ENCODE measurements around the gene COQ10A. TPM values are rescaled to one million over a fixed set of nuclear protein-coding genes. Genes with fewer than 3 reads are reported as not detected.

COQ10A gene
- polyA plus RNA-seq, 1 donor (not counting 4 experiments of a cell fraction or from before 2014, with no cell fraction given), result 11.6 TPM

GRCh38 chr12:56220611-56221231, 46.0 kb upstream of the COQ10A start:
- Histone ChIP-seq H2AFZ (ENCODE audit: control insufficient read depth, low read length) (peak overlapping the region; percentile 94), H3K9me3 (ENCODE audit: control insufficient read depth, low read depth, low read length) (no peaks in the 10 kb centered on the region), H3K36me3 (ENCODE audit: control insufficient read depth in 2 of 2, extremely low read depth in 1 of 2, insufficient read depth in 2 of 2, low read length in 2 of 2) (peaks cover 4 to 7% of the 10 kb centered on the region in 2 experiments), H3K9me1 (ENCODE audit: control insufficient read depth, extremely low read depth, insufficient read depth, low read length) (no peaks in the 10 kb centered on the region), H3K4me3 (ENCODE audit: control insufficient read depth in 2 of 3, extremely low read depth in 1 of 3, insufficient read depth in 2 of 3, low read depth in 1 of 3, low read length in 3 of 3) (peak overlapping the region; percentile 89 to 98 (median 94)), H3K9ac (ENCODE audit: control insufficient read depth, extremely low read depth, insufficient read depth, low read length) (peak overlapping the region; percentile 92), H3K4me1 (ENCODE audit: control insufficient read depth, extremely low read depth, insufficient read depth, low read length) (peaks cover 24% of the 10 kb centered on the region), H4K20me1 (ENCODE audit: control insufficient read depth, extremely low read depth, insufficient read depth, low read length) (no peaks in the 10 kb centered on the region), H3K4me2 (ENCODE audit: control insufficient read depth, extremely low read depth, insufficient read depth, low read depth, low read length) (peak overlapping the region; percentile 98), H3K27ac (ENCODE audit: control insufficient read depth, insufficient read depth, low read length) (peak overlapping the region; percentile 84), H3K27me3 (ENCODE audit: control insufficient read depth, extremely low read depth, insufficient read depth, low read length) (no peaks in the 10 kb centered on the region), H3K79me2 (ENCODE audit: control insufficient read depth, insufficient read depth, low read length) (peaks cover 32% of the 10 kb centered on the region)
- dilution Hi-C loops (cut with MboI; ENCODE audit: extremely low pct_ligation_motif_present, low sequenced_read_pairs), result no loop called here
- no peak for FAIRE-seq
- DNase-seq (ENCODE audit: low read depth, low spot score), result no peak
- no peak for TF ChIP-seq EZH2 (IDR thresholded peaks at IDR 0.05; ENCODE audit: low read length)
- TF ChIP-seq CTCF (optimal IDR thresholded peaks at IDR 0.05 in 1 of 3, IDR thresholded peaks at IDR 0.05 in 1 of 3, conservative IDR thresholded peaks at IDR 0.05 in 1 of 3; ENCODE audit: extremely low read depth in 1 of 3, insufficient read depth in 2 of 3, low read length in 3 of 3), result no peak

DNA sequence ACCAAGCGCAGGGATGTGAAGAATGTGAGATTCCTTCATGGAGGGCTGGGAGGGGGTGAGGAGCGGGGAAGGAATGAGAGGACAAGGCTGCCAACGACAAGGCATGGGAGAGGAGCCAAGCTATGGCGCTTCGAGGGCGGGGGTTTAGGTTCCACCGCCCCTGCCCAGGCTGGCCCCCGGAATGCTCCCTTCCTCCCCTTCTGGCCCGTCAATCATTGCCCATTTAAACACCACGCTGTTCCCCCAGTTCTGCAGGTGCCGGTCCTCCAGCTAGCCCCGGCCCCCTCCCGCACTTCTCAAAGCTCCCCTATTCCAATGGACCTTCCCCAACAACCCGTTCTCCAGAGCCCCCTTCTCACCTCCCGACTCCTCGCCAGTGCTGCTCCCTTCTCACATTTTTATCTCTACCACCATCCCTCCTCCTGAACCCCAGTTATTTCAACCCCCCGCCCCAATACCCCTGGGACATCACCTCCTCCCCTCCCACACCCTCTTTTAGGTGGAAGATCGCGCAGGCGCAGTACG, 45.4 kb upstream of the COQ10A start:
- peak overlapping the region; percentile 98 for H3K4me2 ChIP-seq (ENCODE audit: control insufficient read depth, extremely low read depth, insufficient read depth, low read depth, low read length)
- H3K4me1 ChIP-seq (ENCODE audit: control insufficient read depth, extremely low read depth, insufficient read depth, low read length), result peaks cover 24% of the 10 kb centered on the region

More for the DNA sequence above, 45.4 kb upstream of the COQ10A start:
- Histone ChIP-seq H3K4me3 (ENCODE audit: control insufficient read depth in 2 of 3, extremely low read depth in 1 of 3, insufficient read depth in 2 of 3, low read depth in 1 of 3, low read length in 3 of 3) (peak overlapping the region; percentile 89 to 98 (median 94)), H3K36me3 (ENCODE audit: control insufficient read depth in 2 of 2, extremely low read depth in 1 of 2, insufficient read depth in 2 of 2, low read length in 2 of 2) (peaks cover 5% of the 10 kb centered on the region in 2 experiments), H2AFZ (ENCODE audit: control insufficient read depth, low read length) (peak overlapping the region; percentile 94), H3K9me1 (ENCODE audit: control insufficient read depth, extremely low read depth, insufficient read depth, low read length) (no peaks in the 10 kb centered on the region), H3K27me3 (ENCODE audit: control insufficient read depth, extremely low read depth, insufficient read depth, low read length) (no peaks in the 10 kb centered on the region), H3K79me2 (ENCODE audit: control insufficient read depth, insufficient read depth, low read length) (peaks cover 32% of the 10 kb centered on the region), H3K9ac (ENCODE audit: control insufficient read depth, extremely low read depth, insufficient read depth, low read length) (peak overlapping the region; percentile 92), H4K20me1 (ENCODE audit: control insufficient read depth, extremely low read depth, insufficient read depth, low read length) (no peaks in the 10 kb centered on the region), H3K9me3 (ENCODE audit: control insufficient read depth, low read depth, low read length) (no peaks in the 10 kb centered on the region), H3K27ac (ENCODE audit: control insufficient read depth, insufficient read depth, low read length) (peak overlapping the region; percentile 84)
- DNase-seq (ENCODE audit: low read depth, low spot score) (no peak), FAIRE-seq (no peak)
- dilution Hi-C loops (cut with MboI; ENCODE audit: extremely low pct_ligation_motif_present, low sequenced_read_pairs), result no loop called here
- no peak for TF ChIP-seq CTCF (optimal IDR thresholded peaks at IDR 0.05 in 1 of 3, IDR thresholded peaks at IDR 0.05 in 1 of 3, conservative IDR thresholded peaks at IDR 0.05 in 1 of 3; ENCODE audit: extremely low read depth in 1 of 3, insufficient read depth in 2 of 3, low read length in 3 of 3)
- no peak for TF ChIP-seq EZH2 (IDR thresholded peaks at IDR 0.05; ENCODE audit: low read length)
